NCI-H1417 treated with DMSO at 0.1 percent for 48 hours (cell line): Measurements from ENCODE around the gene APPBP2.
A peak's percentile ranks its signal among the peaks of the same experiment; 100 is the strongest.
"Not testable (repeated sequence)": the region's sequence is repeated elsewhere in the genome, so short reads cannot be mapped to it uniquely, and the experiment has no call there.

Experiments used
- DNase-seq: peaks from one replicate; lab custom pipeline; 2025; lab: John Stamatoyannopoulos, UW

Gene APPBP2, protein sequence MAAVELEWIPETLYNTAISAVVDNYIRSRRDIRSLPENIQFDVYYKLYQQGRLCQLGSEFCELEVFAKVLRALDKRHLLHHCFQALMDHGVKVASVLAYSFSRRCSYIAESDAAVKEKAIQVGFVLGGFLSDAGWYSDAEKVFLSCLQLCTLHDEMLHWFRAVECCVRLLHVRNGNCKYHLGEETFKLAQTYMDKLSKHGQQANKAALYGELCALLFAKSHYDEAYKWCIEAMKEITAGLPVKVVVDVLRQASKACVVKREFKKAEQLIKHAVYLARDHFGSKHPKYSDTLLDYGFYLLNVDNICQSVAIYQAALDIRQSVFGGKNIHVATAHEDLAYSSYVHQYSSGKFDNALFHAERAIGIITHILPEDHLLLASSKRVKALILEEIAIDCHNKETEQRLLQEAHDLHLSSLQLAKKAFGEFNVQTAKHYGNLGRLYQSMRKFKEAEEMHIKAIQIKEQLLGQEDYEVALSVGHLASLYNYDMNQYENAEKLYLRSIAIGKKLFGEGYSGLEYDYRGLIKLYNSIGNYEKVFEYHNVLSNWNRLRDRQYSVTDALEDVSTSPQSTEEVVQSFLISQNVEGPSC

DNA sequence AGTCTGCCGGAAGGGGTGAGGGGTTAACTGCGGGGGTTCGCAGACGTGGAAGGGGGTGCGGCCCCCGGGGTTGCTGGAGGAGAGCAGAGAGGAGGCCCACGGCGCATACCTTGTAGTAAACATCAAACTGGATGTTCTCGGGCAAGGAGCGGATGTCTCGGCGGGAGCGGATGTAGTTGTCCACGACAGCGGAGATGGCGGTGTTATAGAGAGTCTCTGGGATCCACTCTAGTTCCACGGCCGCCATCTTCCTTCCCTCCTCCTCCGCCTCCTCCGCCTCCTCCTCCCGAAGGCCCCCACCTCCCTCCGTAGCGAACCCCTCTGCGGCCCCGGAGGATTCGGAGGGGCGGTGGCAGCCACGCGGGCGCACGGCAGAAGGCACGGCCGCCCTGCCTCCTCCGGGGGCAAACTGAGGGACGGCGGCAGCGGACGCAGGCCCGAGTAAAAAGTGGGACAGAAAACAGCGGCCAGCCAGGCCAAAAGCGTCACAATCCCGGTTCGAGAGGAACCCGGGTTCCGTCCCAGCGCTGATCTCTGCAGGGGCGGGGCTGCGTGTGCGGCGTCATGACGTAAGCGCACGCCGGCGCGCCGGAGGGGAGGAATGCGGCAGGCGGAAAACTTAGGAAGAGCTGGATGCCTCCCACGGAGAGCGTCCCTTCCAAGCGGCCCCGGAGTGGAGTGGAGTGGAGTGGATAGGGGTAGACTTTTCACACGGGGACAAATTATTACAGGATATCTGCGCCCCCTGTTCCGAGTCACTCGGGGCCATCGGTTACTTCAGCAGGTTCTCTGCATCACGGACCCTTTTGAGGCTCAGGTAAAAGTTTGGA, at the start of gene APPBP2:
APPBP2 (minus strand) TSS at position 558 of the 830 bp plus-strand sequence; CDS start at position 247, 311 bp downstream.
- peak; percentile 52 for DNase-seq

DNA sequence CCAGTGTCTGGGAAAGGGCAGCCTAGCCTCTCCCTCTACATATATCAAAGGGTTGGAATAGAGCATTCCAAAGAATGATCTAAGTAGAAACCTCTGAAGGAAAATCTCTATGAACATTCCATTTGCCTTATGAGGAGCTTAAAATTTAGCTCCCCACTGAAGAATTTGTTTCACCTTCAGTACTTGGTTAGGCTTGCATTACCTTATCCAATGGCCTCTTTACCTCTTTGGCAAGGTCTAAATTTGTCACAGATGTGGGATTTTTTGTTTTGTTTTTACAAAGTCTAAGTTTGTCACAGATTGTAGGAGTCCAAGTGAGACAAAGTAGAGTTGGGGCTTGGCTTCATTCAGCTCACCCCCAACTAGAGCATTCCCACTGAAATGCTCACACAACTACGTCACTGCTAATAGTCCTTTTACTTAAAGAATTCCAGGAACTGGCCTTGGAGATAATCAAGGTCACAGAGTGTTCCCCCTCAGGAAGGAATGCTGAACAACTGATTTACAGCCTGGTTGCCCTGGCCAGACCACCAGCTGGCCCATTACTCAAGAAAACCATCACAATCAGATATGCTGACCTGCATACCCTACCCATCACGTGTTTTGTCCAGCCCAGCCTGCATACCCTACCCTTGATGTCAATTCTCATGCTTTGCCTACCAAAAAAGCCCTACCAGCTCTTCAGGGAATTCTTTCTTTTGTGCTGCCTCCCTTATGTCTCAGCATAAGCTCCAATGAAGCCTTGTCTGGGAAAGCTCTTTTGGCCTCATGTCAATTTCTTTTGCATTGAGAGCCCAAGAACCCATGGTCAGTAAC, 47.4 kb upstream of the APPBP2 start:
- DNase-seq: no peak

DNA sequence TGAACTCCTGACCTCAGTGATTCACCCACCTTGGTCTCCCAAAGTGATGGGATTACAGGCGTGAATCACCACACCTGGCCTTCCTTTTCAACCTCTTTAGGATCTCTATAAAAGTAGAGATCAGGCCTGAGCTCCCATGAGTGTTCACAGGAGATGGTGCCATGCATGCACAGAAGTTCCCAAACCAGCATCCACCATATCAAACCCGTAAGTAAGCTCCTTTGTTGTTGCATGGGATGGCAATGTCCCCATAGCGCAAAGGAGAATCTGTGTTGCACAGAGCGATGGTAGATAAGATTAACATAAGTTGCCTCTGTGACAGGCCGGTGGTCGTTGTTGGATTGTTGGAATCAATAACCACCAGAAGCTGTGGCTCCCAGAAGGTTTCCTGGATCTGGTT, 39.2 kb upstream of the APPBP2 start:
- no peak for DNase-seq

DNA sequence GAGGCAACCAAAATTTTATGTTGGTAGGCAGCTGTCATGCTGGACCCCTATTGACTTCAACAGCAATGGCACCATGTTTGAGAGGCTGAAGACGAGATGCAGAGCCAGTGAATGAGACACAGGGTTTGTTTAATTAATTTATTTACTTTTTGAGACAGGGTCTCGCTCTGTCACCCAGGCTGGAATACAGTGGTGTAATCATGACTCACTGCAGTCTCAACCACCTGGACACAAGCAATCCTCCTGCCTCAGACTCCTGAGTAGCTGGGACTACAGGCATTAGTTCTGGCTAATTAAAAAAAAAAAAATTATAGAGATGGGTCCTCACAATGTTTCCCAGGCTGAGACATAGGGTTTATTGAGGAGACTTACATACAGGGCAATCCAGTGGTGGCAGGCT, 37.7 kb upstream of the APPBP2 start:
- no peak for DNase-seq

DNA sequence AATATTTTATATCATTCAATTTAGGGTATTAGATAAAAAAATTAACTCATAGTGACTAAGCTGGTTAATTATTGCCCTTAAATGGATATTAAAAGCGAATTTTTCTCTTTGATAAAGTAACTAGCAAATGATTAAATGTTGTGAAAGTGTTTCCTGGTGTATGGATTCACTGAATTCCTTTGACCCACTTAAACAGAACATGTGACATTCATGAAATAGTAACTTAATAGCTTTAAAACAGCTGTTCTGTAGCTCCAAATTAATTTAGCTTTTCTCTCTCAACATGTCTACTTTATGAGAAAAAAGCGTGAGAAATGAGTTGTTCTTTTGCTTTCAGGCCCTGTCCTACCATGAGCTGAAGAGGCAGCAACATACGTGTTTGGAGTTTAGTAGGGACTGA, 36.4 kb upstream of the APPBP2 start:
- DNase-seq: no peak

DNA sequence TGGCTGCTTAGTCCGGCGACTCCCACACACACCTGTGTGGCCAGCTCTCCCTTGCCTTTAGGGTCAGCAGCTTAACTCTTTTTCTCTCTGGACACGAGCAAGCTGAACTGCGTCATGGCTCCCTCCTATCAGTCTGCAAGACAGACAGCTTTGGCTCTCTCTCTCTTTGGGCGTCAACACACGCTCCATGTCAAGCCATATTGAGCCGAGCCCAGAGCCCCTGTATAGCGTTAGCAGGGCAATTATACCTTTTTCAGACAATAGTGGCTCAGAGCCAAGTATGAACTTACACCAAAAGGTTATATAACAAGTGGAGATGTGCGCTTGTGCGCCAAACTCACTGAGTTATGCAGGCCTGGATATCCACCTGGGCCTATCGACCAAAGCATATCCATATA, 34.8 kb upstream of the APPBP2 start:
- DNase-seq: no peak

DNA sequence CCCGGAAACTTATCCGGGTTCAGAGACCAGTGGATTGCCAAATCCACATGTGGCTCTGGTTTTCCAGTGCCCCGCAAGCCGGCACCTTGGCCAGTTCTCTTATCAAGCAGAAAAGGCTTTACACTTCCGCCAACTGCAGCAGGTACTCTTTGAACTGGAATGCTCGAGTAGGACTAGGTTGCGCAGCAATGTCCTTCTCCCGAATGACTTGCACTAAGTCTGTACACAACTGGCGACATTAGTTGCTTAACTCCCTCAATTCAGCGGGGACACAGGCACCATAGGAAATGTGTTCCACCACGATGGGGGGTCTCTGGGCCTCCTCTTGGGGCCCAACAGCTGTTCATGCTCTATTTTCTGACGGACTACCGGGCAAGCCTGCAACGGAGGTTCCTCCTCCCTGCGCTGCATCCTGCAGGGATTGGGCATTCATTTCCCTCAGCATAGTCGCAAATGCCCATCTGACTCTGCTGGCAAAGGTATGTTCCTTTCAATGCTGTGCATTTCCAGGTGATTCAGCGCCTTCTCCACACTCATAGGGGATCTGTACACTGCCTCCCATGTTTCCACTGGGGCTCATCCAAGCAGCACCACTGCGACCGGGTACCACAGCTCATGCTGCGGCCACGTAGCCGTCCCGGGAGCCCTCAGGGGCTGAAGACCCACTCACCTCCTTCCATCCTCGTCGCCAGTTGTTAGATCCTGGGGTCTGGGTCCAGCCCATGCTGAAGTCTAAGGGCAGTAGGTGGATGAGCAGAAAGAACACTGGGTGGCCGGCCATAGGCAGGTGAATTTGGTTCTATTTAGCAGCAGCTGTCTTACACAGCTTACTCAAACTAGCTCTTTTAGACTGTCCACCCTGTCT, 34.2 kb upstream of the APPBP2 start:
- no peak for DNase-seq

DNA sequence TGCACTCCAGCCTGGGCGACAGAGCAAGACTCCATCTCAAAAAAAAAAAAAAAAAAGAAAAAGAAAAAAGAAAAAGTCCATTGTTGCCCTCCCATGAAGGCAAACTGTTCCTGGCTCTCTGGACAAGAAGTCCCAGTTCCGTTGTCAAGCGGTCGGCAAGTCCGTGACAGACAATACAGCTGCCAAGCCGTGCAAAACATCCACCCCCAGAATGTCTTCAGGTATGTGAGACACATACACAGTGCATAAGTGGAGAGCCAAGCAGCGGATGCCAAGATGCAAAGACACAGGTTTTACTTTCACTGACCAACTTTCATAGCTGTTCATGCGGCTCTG, 33.6 kb upstream of the APPBP2 start:
- no peak for DNase-seq

DNA sequence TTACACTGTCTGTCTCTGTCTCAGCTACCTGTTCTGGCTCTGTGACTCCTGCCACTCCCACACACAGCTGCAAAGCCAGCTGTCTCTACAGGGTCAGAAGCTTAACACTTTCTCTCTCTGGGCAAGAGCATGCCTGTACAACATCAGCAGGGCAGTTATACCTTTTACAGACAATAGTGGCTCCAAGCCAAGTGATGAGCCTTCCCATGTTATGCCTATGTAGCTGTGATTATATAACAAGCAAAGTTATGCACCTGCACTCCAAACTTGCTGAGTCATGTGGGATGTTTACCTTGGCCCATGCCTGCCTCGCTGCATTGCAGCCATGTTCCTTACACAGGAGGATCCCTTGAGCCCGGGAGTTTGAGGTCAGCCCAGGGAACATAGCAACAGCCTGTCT, 31.8 kb upstream of the APPBP2 start:
- DNase-seq: no peak

DNA sequence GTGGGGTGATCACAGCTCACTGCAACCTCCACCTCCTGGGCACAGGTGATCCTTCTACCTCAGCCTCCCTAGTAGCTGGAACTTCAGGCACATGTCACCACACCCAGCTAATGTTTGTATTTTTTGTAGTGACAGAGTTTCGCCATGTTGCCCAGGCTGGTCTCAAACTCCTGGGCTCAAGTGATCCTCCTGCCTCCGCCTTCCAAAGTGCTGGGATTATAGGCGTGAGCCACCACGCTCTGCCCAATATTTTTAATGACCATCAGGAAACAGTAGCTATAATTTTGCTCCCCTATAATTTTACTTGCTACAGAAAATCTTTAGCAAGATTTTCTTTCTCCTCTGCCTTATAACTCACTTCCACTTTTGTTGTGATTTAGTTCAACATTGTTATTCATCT, 29.7 kb upstream of the APPBP2 start:
- no peak for DNase-seq

DNA sequence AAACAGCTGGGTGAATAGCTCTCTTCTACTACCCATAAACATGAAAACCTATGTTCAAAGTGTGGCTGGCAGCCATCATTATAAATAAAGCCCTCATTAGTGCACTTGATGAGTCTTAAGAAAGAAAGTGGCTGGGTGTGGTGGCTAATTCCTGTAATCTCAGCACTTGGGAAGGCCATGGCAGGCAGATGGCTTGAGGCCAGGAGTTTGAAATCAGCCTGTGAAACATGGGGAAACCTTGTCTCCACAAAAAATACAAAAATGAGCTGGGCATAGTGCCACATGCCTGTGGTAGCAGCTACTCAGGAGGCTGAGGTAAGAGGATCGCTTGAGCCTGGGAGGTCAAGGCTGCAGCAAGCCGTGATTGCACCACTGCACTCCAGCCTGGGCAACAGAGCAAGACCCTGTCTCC, 28.3 kb upstream of the APPBP2 start:
- no peak for DNase-seq

DNA sequence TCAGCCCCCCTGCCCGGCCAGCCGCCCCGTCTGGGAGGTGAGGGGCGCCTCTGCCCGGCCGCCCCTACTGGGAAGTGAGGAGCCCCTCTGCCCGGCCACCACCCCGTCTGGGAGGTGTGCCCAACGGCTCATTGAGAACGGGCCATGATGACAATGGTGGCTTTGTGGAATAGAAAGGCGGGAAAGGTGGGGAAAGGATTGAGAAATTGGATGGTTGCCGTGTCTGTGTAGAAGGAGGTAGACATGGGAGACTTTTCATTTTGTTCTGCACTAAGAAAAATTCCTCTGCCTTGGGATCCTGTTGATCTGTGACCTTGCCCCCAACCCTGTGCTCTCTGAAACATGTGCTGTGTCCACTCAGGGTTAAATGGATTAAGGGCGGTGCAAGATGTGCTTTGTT, 26.2 kb upstream of the APPBP2 start:
- not testable (repeated sequence) for DNase-seq

DNA sequence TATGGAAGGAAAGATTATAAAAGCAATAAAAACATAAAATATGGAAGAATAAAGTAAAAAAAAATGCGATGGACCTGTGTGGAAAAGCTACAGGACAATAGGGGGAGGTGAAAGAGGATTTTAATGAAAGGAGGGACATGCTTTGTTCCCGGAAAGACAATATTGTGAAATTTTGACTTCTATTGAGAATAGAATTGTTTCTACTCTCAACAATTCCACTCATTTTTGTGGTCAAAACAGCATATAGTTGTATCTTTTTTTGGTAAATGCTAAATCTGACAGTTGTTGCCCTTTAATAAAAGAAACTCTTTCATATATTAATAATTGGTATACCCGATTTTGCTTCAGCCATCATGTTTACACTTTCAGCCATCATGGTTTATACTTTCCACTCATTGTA, 22.9 kb upstream of the APPBP2 start:
- no peak for DNase-seq

DNA sequence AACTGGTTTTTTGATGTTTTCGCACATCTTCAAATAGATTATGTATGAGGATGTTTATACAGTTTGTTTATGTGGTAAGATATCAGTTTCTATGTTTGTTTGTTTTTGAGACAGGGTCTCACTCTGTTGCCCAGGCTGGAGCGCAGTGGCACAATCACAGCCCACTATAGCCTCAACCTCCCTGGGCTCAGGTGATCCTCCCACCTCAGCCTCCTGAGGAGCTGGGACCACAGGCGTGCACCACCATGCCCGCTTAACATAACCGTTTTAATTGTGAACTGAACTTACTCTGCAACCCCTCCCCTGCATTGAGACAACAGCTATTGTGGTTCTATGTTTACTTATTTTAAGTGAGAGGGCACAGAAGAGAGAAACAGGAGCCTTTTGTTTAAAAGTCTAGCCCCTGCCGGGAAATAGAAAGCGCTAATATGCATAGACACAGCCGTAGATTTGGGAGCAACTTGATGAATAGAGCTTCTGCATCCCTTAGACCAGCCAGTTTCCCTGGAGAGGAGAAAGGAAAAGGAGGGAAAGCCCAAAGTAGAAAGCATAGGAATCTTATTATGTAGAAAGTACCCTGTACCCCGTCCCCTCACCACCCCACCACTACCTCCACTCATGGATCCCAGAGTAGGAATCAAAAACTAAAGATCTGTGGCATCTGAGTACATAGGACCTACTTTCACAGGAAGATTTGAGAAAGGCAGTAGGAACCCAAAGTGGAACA, 19.6 kb upstream of the APPBP2 start:
- DNase-seq: no peak

DNA sequence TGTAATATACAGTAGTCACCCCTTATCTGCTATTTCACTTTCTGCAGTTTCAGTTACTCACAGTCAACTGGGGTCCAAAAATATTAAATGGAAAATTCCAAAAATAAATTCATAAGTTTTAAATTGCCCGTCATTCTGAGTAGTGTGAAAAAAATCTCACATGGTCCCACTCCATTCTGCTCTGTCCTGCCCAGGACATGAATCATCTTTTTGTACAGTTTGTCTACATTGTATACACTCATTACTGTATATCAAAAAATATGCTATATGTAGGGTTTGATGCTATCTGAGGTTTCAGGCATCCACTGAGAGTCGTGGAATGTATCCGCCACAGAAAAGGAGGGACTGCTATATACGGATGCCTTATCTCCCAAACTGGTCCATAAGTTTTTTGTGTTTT, 16.0 kb upstream of the APPBP2 start:
- DNase-seq: no peak

DNA sequence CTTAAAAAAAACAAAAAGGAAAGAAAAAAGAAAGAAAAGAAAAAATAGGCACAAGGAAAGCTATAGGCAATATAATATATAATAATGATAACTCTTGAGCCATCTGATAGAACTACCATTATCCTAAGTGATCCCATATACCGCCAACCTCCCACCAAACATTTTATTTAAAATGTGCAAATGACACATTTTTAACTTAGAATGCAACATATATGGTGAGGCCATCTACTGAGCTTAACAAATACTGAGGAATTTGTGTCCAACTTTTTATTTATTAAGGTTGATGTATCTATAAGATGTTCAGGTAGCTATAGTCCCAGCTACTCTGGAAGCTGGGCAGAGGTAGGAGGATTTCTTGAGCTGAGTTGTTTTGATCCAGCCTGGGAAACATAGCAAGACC, 14.4 kb upstream of the APPBP2 start:
- no peak for DNase-seq

DNA sequence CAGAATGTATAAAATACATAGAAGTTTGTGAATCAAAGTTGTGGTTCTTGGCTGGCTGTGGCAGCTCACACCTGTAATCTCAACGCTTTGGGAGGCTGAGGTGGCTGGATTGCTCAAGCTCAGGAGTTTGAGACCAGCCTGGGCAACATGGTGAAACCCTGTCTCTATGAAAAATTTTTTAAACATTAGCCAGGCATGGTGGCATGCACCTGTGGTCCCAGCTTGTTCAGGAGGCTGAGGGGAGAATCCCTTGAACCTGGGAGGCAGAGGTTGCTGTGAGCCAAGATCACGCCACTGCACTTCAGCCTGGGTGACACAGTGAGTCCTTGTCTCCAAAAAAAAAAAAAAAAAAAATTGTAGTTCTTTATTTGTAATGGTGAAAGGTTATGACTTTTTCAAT, 13.8 kb upstream of the APPBP2 start:
- DNase-seq: no peak

DNA sequence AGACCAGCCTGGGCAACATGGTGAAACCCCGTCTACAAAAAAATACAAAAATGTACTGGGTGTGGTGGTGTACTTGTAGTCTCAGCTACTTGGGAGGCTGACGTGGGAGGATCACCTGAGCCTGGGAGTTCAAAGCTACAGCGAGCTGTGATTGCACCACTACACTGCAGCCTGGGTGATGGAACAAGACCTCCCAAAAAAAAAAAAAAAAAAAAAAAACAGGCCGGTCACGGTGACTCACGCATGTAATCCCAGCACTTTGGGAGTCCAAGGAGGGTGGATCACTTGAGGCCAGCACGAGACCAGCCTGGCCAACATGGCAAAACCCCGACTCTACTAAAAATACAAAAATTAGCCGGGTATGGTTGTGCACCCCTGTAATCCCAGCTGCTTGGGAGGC, 12.7 kb upstream of the APPBP2 start:
- DNase-seq: no peak

DNA sequence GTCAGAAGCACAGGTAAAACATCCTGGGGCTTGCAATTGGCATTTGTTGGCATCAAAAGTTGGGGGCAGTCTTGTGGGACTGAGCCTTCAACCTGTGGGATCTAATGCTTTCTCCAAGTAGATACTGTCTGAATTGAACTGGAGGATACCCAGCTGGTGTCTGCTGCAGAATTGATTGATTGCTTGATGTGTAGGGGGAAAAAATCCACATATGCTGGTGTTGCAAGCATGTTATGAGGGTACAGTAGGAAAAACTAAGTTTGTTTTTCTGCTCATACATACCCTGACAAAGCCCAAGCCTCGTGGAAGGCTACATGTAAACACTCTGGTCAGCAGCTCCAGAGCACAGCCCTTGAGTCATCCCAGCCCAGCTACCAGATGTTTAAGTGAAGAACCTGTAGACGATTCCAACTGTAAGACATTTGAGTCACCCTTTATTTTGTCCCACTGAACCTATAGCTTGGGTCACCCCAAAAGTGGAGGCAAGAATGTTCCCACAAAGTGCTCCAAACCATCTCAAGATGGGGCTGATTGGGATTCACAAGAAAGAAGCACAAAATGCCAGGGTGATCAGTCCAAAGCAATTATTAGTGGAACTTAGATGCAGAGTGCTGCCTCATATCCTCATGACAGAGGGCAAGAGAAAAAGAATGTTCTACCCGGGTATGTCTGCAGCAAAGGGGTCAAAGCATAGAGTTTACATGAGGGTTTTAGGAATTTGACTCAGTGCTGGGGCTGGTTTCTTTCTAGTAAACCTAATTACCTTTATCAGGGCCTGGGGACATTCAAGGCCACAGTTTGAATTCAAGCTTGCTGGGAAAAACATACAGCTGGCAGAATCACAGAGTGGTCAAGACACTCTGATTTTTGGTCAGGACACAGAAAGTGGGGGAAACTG, 9.6 kb upstream of the APPBP2 start:
- no peak for DNase-seq
